SK-N-SH treated with all-trans-retinoic acid at 6 μM for 48 hours (cell line): Measurements from ENCODE around the gene EEF2KMT.

ENCODE experiments used
- ATAC-seq: fragments of 200-7000 bp; cut with Tn5 transposase; 3 replicates; pipeline ENCODE4 v1.9.1; 2020; ENCODE audit warnings: mild to moderate bottlenecking, moderate library complexity
- CSDC2 ChIP-seq: fragments of 250-450 bp; sonication (Bioruptor Pico); IDR thresholded peaks from 2 replicates; pipeline ENCODE4 v1.5.0; 2020; ENCODE audit warnings: mild to moderate bottlenecking, moderate library complexity
- ESRRG ChIP-seq: fragments of 250-450 bp; sonication (Bioruptor Pico); IDR thresholded peaks from 2 replicates; pipeline ENCODE4 v1.6.1; 2021; ENCODE audit warnings: mild to moderate bottlenecking
- GLIS3 ChIP-seq: fragments of 250-450 bp; sonication (Bioruptor Pico); IDR thresholded peaks from 2 replicates; pipeline ENCODE4 v1.5.0; 2020; ENCODE audit warnings: mild to moderate bottlenecking, moderate library complexity
- OSR1 ChIP-seq: fragments of 250-450 bp; sonication (Bioruptor Pico); IDR thresholded peaks from 2 replicates; pipeline ENCODE4 v1.8.0; 2022; ENCODE audit warnings: moderate library complexity, mild to moderate bottlenecking, inconsistent platforms
- POU6F1 ChIP-seq: fragments of 250-450 bp; sonication (Bioruptor Pico); IDR thresholded peaks from 2 replicates; pipeline ENCODE4 v1.8.0; 2021; ENCODE audit warnings: low read depth, mild to moderate bottlenecking, moderate library complexity, borderline replicate concordance
- PPARA ChIP-seq: fragments of 250-450 bp; sonication (Bioruptor Pico); IDR thresholded peaks from 2 replicates; pipeline ENCODE4 v1.5.0; 2020; ENCODE audit warnings: mild to moderate bottlenecking, borderline replicate concordance
- SNAI2 ChIP-seq: fragments of 250-450 bp; sonication (Bioruptor Pico); IDR thresholded peaks from 2 replicates; pipeline ENCODE4 v1.5.0; 2020; ENCODE audit warnings: mild to moderate bottlenecking, moderate library complexity
- TCF4 ChIP-seq: fragments of 250-450 bp; sonication (Bioruptor Pico); IDR thresholded peaks from 2 replicates; pipeline ENCODE4 v1.8.0; 2021; ENCODE audit warnings: mild to moderate bottlenecking, moderate library complexity, borderline replicate concordance
- TSHZ2 ChIP-seq: fragments of 250-450 bp; sonication (Bioruptor Pico); IDR thresholded peaks from 2 replicates; pipeline ENCODE4 v1.5.0; 2020; ENCODE audit warnings: mild to moderate bottlenecking, moderate library complexity
- ZC3H10 ChIP-seq: fragments of 250-450 bp; sonication (Bioruptor Pico); IDR thresholded peaks from 2 replicates; pipeline ENCODE4 v1.5.1; 2021; ENCODE audit warnings: mild to moderate bottlenecking, moderate library complexity
- ZFP3 ChIP-seq: fragments of 250-450 bp; sonication (Bioruptor Pico); IDR thresholded peaks from 2 replicates; pipeline ENCODE4 v1.5.0; 2020; ENCODE audit warnings: mild to moderate bottlenecking, moderate library complexity
- ZFP30 ChIP-seq: fragments of 450-650 bp; formaldehyde crosslinking; IDR thresholded peaks from 2 replicates; pipeline ENCODE4 v1.5.0; 2022; ENCODE audit warnings: mild to moderate bottlenecking, moderate library complexity
- ZNF565 ChIP-seq: fragments of 450-650 bp; formaldehyde crosslinking; conservative IDR thresholded peaks from 2 replicates; pipeline ENCODE4 v1.5.0; 2020; ENCODE audit warnings: low read depth, mild to moderate bottlenecking, moderate library complexity
- ZNF70 ChIP-seq: fragments of 450-650 bp; formaldehyde crosslinking; IDR thresholded peaks from 2 replicates; pipeline ENCODE4 v1.5.0; 2020; ENCODE audit warnings: mild to moderate bottlenecking, moderate library complexity
- ZNF8 ChIP-seq: fragments of 450-650 bp; formaldehyde crosslinking; IDR thresholded peaks from 2 replicates; pipeline ENCODE4 v1.5.0; 2020; ENCODE audit warnings: mild to moderate bottlenecking, moderate library complexity
- TF ChIP-seq, protein P1 (sequence below): fragments of 250-450 bp; sonication (Bioruptor Pico); IDR thresholded peaks from 2 replicates; pipeline ENCODE4 v1.8.0; 2020; ENCODE audit warnings: mild to moderate bottlenecking, moderate library complexity, borderline replicate concordance
- TF ChIP-seq, protein P2 (sequence below): fragments of 250-450 bp; sonication (Bioruptor Pico); IDR thresholded peaks from 2 replicates; pipeline ENCODE4 v1.5.1; 2021; ENCODE audit warnings: mild to moderate bottlenecking, moderate library complexity

The EEF2KMT gene

DNA sequence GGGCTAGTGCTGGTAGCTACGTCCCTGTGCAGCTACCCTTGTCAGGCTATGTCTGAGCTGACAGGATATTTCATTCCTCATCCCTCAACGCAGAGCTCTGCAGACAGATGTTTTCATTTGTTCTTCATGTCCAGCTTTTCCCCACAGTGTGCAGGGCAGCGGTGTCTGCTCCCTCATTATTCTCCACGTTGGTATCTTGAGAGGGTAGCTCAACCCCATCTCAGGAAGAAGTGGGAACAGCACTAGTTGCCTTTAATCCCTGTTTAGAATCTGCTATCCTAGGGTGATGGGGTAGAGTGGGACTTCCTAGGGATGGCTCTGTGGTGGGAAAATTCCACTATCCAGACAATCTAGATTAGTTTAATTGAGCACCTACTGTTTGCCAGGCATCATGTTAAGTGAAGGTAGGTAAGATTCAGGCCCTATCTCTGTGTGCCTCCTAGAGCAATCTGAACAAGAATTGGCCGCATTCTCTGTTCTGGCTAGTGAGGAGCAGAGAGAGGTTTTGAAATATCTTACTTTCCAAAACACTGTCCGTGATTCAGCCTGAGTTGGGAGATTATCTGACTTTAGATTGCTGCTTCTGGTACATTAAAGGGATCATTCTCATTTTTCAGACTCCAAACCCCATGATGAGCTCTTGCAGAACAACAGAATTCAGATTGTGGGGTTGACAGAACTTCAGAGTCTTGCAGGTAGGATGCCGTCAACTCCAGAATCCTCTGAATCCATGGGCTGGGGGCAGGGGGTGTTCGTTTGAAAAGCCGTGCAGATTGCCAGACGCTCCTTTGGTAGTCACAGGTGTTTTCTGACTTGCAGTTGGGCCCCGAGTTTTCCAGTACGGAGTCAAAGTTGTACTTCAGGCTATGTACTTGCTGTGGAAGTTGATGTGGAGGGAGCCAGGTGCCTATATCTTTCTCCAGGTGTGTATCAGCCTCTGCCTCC lies 25.0 kb downstream of the EEF2KMT start:
- ATAC-seq = peak; percentile 40; the same call in 2 of the 3 replicates
- TF ChIP-seq ZNF8 (CRISPR knock-in tag) (no peak), ZFP30 (CRISPR knock-in tag) (no peak), TCF4 (no peak), ZNF70 (CRISPR knock-in tag) (no peak)

DNA sequence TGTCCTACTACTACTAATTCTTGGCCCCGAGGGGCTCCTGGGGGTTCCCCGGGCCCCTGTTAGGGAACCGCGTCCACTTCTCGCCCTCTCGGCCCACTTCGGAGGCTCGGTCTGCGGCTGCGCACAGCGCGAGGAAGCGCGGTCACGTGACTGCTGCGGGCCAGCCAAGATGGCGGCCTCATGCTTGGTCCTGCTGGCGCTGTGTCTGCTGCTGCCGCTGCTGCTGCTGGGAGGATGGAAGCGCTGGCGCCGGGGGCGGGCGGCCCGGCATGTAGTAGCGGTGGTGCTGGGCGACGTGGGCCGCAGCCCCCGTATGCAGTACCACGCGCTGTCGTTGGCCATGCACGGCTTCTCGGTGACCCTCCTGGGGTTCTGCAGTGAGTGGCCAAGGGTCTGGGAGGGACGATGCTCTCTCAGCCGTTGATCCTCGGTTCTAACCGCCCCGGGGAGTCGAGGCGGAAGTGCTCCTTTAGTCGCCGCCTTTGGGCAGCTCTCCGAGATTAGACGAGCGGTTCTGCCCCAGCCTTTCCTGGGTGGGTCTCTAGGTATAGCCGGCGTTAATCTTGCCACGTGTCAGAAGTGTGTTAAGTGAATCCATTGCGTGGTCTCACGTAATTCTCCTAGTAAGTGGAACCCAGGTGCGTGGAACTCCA lies 25.8 kb downstream of the EEF2KMT start, which contains the start of gene ALG1:
Gene ALG1, plus strand, starts transcription at position 163 of the 653 bp plus-strand sequence. Its CDS starts 7 bp downstream, at position 170.
- ATAC-seq = peak; percentile 95
- 0 out of 2 replicates have a peak, but pooled peaks have one; percentile 31 for TF ChIP-seq ZNF565 (CRISPR knock-in tag)
- TF ChIP-seq SNAI2 (CRISPR knock-in tag) = 0 out of 2 replicates have a peak, but pooled peaks have one; percentile 59
- TF ChIP-seq, protein P1, sequence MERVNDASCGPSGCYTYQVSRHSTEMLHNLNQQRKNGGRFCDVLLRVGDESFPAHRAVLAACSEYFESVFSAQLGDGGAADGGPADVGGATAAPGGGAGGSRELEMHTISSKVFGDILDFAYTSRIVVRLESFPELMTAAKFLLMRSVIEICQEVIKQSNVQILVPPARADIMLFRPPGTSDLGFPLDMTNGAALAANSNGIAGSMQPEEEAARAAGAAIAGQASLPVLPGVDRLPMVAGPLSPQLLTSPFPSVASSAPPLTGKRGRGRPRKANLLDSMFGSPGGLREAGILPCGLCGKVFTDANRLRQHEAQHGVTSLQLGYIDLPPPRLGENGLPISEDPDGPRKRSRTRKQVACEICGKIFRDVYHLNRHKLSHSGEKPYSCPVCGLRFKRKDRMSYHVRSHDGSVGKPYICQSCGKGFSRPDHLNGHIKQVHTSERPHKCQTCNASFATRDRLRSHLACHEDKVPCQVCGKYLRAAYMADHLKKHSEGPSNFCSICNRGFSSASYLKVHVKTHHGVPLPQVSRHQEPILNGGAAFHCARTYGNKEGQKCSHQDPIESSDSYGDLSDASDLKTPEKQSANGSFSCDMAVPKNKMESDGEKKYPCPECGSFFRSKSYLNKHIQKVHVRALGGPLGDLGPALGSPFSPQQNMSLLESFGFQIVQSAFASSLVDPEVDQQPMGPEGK = no peak

- ATAC-seq = no peak
- no peak for TF ChIP-seq CSDC2 (CRISPR knock-in tag)
- TF ChIP-seq GLIS3 = no peak
- no peak for TF ChIP-seq POU6F1 (CRISPR knock-in tag)
- no peak for TF ChIP-seq PPARA (CRISPR knock-in tag)
- no peak for TF ChIP-seq ZC3H10 (CRISPR knock-in tag)
- TF ChIP-seq TCF4 = no peak
- TF ChIP-seq ZNF70 (CRISPR knock-in tag) = no peak
- TF ChIP-seq ZFP3 (CRISPR knock-in tag) = no peak
- TF ChIP-seq ESRRG = no peak
- TF ChIP-seq TSHZ2 (CRISPR knock-in tag) = no peak
Measured at GRCh38 chr16:5071341-5071680, 26.3 kb downstream of the EEF2KMT start.

DNA sequence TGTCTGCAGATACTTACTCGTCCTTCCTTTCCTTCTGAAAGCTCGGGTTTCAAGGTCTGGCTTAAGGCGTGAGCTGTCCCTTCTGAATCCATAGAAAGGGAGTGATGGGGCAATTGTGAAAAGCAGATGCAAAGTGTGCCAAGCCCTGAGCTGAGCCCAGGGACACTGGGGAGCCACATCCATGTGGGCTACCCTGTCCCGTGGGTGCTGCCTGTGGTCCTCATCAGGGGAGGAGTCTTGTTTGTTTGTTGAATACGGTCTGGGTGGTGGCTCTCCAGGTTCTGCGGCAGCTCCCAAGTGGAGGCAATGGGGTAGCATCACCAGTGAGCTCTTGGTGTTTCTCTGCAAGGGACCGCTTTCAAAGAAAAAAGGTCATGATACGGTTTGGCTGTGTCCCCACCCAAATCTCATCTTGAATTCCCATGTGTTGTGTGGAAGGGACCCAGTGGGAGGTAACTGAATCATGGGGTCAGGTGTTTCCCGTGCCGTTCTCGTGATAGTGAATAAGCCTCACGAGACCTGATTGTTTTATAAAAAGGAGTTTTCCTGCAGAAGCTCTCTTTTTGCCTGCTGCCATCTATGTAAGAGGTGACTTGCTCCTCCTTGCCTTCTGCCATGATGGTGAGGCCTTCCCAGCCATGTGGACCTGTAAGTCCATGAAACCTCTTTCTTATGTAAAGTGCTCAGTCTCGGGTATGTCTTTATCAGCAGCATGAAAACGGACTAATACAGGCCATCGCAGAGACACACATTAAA lies 27.0 kb downstream of the EEF2KMT start:
- no peak for ATAC-seq
- no peak for TF ChIP-seq TCF4
- no peak for TF ChIP-seq OSR1 (CRISPR knock-in tag)
- TF ChIP-seq, protein P2, sequence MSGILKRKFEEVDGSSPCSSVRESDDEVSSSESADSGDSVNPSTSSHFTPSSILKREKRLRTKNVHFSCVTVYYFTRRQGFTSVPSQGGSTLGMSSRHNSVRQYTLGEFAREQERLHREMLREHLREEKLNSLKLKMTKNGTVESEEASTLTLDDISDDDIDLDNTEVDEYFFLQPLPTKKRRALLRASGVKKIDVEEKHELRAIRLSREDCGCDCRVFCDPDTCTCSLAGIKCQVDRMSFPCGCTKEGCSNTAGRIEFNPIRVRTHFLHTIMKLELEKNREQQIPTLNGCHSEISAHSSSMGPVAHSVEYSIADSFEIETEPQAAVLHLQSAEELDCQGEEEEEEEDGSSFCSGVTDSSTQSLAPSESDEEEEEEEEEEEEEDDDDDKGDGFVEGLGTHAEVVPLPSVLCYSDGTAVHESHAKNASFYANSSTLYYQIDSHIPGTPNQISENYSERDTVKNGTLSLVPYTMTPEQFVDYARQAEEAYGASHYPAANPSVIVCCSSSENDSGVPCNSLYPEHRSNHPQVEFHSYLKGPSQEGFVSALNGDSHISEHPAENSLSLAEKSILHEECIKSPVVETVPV (CRISPR knock-in tag) = no peak
- no peak for TF ChIP-seq ZFP30 (CRISPR knock-in tag)
- no peak for TF ChIP-seq POU6F1 (CRISPR knock-in tag)
- no peak for TF ChIP-seq CSDC2 (CRISPR knock-in tag)
